PC-3 (cell line): Measurements from ENCODE around the gene ZNF350. TPM values are rescaled to one million over a fixed set of nuclear protein-coding genes. Genes with fewer than 3 reads are reported as not detected.
"Not testable (repeated sequence)": the region's sequence is repeated elsewhere in the genome, so short reads cannot be mapped to it uniquely, and the experiment has no call there.

Experiments used
- ATAC-seq: fragments of 200-7000 bp; cut with Tn5 transposase; 2 replicates; pipeline ENCODE4 v1.9.1; 2020; ENCODE audit warnings: mild to moderate bottlenecking, moderate library complexity
- BruUV-seq: library from RNA; stranded (reverse); fragments of 400-500 nt; replicated peaks from 2 replicates; lab custom pipeline; 2021; lab: Mats Ljungman, UMichigan
- CTCF ChIA-PET: fragments of 300-600 bp; sonication (Branson Sonifier 250); formaldehyde crosslinking; loops from one replicate; lab custom pipeline; 2022; ENCODE audit warnings: antibody characterized with exemption; lab: Charles Lee
- POLR2A ChIA-PET: fragments of 300-600 bp; sonication (Branson Sonifier 250); formaldehyde crosslinking; loops from one replicate; lab custom pipeline; 2022; ENCODE audit warnings: antibody characterized with exemption; ENCODE audit not compliant: unreplicated experiment; lab: Charles Lee
- DNase-seq: peaks from one replicate; pipeline ENCODE4 v3.0.0-alpha.2; 2015
- H2AFZ ChIP-seq: fragments of 300-600 bp; sonication (generic); 2 replicates; pipeline ENCODE4 v1.6.0; 2016; ENCODE audit warnings: antibody characterized with exemption, low read length
- H3F3A ChIP-seq: fragments of 300-600 bp; sonication (generic); one replicate; pipeline ENCODE4 v1.6.0; 2017; ENCODE audit warnings: antibody characterized with exemption, low read length, control low read depth, mild to moderate bottlenecking; ENCODE audit not compliant: unreplicated experiment
- H3K27ac ChIP-seq: fragments of 300-600 bp; sonication (generic); 2 replicates; pipeline ENCODE4 v1.5.1; 2016; ENCODE audit warnings: mild to moderate bottlenecking, low read length
- H3K27me3 ChIP-seq: fragments of 300-600 bp; sonication (generic); 2 replicates; pipeline ENCODE4 v1.6.1; 2016; ENCODE audit warnings: low read length, mixed read lengths
- H3K36me3 ChIP-seq: fragments of 300-600 bp; sonication (generic); 2 replicates; pipeline ENCODE4 v1.6.1; 2016; ENCODE audit warnings: low read depth, mixed run types, low read length, mixed read lengths
- H3K4me1 ChIP-seq: fragments of 300-600 bp; sonication (generic); 2 replicates; pipeline ENCODE4 v1.5.1; 2016; ENCODE audit warnings: low read length; ENCODE audit not compliant: insufficient read depth
- H3K4me2 ChIP-seq: fragments of 300-600 bp; sonication (generic); 2 replicates; pipeline ENCODE4 v1.6.0; 2016; ENCODE audit warnings: low read length
- H3K4me3 ChIP-seq: fragments of 300-600 bp; sonication (generic); 2 replicates; pipeline ENCODE4 v1.5.1; 2016; ENCODE audit warnings: mild to moderate bottlenecking, low read length, mixed read lengths
- H3K79me2 ChIP-seq: fragments of 300-600 bp; sonication (generic); 2 replicates; pipeline ENCODE4 v1.6.1; 2017; ENCODE audit warnings: low read length, mixed read lengths
- H3K9ac ChIP-seq: fragments of 300-600 bp; sonication (generic); 2 replicates; pipeline ENCODE4 v1.6.0; 2016; ENCODE audit warnings: mild to moderate bottlenecking, low read length
- H3K9me2 ChIP-seq: fragments of 300-600 bp; sonication (generic); replicated peaks from 2 replicates; pipeline ENCODE4 v1.6.1; 2016; ENCODE audit warnings: mixed run types, low read length, mixed read lengths
- H3K9me3 ChIP-seq: fragments of 300-600 bp; sonication (generic); 2 replicates; pipeline ENCODE4 v1.6.1; 2016; ENCODE audit warnings: low read length, mixed read lengths
- H4K20me1 ChIP-seq: fragments of 300-600 bp; sonication (generic); 2 replicates; pipeline ENCODE4 v1.6.1; 2016; ENCODE audit warnings: low read length, mixed read lengths
- EZH2 ChIP-seq: fragments of 300-600 bp; sonication (generic); IDR thresholded peaks from one replicate; pipeline ENCODE4 v1.6.1; 2017; ENCODE audit warnings: antibody characterized with exemption, mild to moderate bottlenecking, low read length; ENCODE audit not compliant: unreplicated experiment
- EZH2phosphoT487 ChIP-seq: fragments of 300-600 bp; sonication (generic); IDR thresholded peaks from 2 replicates; pipeline ENCODE4 v1.6.1; 2018; ENCODE audit warnings: mild to moderate bottlenecking, antibody characterized with exemption, low read length, borderline replicate concordance
- intact Hi-C: fragments of 100-400 bp; cut with micrococcal nuclease; formaldehyde crosslinking; loops from 2 replicates; pipeline ENCODE4 v1.9.0; 2023
- total RNA-seq: library from RNA; depleted of rRNA; stranded (reverse); fragments of >200 nt; gene quantifications from 2 replicates; pipeline ENCODE4 v1.2.3, GENCODE V29; 2014
- TF ChIP-seq, protein P1 (sequence below): fragments of 300-600 bp; sonication (generic); conservative IDR thresholded peaks from 2 replicates; pipeline ENCODE4 v1.5.1; 2017; ENCODE audit warnings: antibody characterized with exemption, low read depth, mild to moderate bottlenecking, low read length

The ZNF350 gene
- total RNA-seq, 1 experiment from 2014 or later, result 6.2 TPM

DNA sequence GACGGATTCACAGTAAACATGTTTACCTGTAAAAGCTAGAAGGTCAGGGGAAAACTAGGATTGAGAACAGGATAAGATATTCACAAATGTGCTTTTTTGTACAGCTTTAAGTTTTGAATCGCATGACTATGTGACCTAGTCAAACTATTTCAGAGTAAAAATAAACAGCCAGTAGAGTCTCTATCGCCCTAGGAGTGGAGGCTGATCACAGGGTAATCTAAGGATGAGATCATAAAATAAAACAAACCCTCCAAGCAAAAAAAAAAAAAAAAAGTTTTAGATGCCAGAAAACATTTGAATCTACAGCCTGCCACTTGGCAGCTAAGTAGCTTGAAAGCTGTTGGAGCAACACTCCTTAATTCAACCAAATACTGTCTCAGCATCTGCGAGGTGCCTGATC, 26.8 kb downstream of the ZNF350 start:
- Histone ChIP-seq H3K4me1 (no peaks in the 10 kb centered on the region), H3K36me3 (peaks cover 22% of the 10 kb centered on the region), H3F3A (no peaks in the 10 kb centered on the region), H3K9me2 (no peaks in the 10 kb centered on the region), H3K9me3 (peaks cover 48% of the 10 kb centered on the region), H3K79me2 (no peaks in the 10 kb centered on the region), H3K4me3 (no peak overlapping the region), H3K4me2 (no peak overlapping the region), H3K27ac (no peak overlapping the region), H3K9ac (no peak overlapping the region), H3K27me3 (no peaks in the 10 kb centered on the region), H2AFZ (no peak overlapping the region), H4K20me1 (no peaks in the 10 kb centered on the region)
- BruUV-seq, result no TSS peak
- intact Hi-C loops, result no loop called here
- ChIA-PET CTCF (no interaction called here), POLR2A (no interaction called here)
- DNase-seq (no peak), ATAC-seq (no peak)
- TF ChIP-seq EZH2phosphoT487, result no peak
- no peak for TF ChIP-seq EZH2
- TF ChIP-seq, protein P1, sequence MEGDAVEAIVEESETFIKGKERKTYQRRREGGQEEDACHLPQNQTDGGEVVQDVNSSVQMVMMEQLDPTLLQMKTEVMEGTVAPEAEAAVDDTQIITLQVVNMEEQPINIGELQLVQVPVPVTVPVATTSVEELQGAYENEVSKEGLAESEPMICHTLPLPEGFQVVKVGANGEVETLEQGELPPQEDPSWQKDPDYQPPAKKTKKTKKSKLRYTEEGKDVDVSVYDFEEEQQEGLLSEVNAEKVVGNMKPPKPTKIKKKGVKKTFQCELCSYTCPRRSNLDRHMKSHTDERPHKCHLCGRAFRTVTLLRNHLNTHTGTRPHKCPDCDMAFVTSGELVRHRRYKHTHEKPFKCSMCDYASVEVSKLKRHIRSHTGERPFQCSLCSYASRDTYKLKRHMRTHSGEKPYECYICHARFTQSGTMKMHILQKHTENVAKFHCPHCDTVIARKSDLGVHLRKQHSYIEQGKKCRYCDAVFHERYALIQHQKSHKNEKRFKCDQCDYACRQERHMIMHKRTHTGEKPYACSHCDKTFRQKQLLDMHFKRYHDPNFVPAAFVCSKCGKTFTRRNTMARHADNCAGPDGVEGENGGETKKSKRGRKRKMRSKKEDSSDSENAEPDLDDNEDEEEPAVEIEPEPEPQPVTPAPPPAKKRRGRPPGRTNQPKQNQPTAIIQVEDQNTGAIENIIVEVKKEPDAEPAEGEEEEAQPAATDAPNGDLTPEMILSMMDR, result no peak

DNA sequence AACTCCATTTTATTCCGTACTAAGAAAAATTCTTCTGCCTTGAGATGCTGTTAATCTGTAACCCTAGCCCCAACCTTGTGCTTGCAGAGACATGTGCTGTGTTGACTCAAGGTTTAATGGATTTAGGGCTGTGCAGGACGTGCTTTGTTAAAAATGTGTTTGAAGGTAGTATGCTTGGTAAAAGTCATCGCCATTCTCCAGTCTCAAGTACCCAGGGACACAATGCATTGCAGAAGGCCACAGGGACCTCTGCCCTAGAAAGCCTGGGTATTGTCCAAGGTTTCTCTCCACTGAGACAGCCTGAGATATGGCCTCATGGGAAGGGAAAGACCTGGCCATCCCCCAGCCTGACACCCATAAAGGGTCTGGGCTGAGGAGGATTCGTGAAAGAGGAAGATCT, 28.8 kb downstream of the ZNF350 start:
- intact Hi-C loops, ATAC-seq, CTCF ChIA-PET: not testable (repeated sequence)

DNA sequence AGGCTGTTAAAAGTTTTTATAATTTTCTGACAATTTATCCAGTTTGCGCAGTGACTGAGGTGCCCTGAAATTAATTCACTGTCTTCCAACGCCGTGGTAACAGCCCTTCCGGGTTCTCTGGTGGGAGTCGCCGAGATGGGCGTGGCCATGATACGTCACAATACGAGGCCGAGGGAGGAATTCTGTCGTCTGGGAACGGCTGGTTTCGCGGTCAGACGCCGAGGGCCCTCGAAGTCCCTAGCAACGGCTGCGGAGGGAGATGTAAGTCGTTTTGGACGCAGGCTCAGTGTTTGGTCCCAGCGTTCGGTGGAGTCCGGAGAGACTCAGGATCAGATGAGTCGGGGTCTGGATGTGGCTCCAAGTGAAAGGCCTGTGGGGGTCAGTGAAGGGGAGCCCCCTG, 37.7 kb downstream of the ZNF350 start:
- TF ChIP-seq, protein P1, result no peak
- TF ChIP-seq EZH2phosphoT487 (no peak), EZH2 (no peak)
- Histone ChIP-seq H3K4me3 (no peak overlapping the region), H3K4me1 (no peaks in the 10 kb centered on the region), H3K9ac (no peak overlapping the region), H3K27me3 (no peaks in the 10 kb centered on the region), H4K20me1 (no peaks in the 10 kb centered on the region), H3F3A (no peaks in the 10 kb centered on the region), H3K79me2 (no peaks in the 10 kb centered on the region), H3K9me3 (peaks cover 77% of the 10 kb centered on the region), H2AFZ (no peak overlapping the region), H3K27ac (no peak overlapping the region), H3K36me3 (peaks cover 37% of the 10 kb centered on the region), H3K9me2 (no peaks in the 10 kb centered on the region), H3K4me2 (no peak overlapping the region)
- no peak for DNase-seq
- BruUV-seq, result TSS peak; percentile 5
- CTCF ChIA-PET, result no interaction called here
- POLR2A ChIA-PET, result no interaction called here
- intact Hi-C loops, result no loop called here
- no peak for ATAC-seq

More for the DNA sequence above, 28.8 kb downstream of the ZNF350 start:
- H3K4me3 ChIP-seq, H3K4me2 ChIP-seq, POLR2A ChIA-PET, H4K20me1 ChIP-seq, H3K9me2 ChIP-seq, H3K27ac ChIP-seq, H3K27me3 ChIP-seq, H3K9ac ChIP-seq, H3K79me2 ChIP-seq, H3F3A ChIP-seq, DNase-seq, BruUV-seq, H3K4me1 ChIP-seq, H3K36me3 ChIP-seq, H2AFZ ChIP-seq: not testable (repeated sequence)
- H3K9me3 ChIP-seq, result peaks cover 45% of the 10 kb centered on the region
